ENCODE measurements around the gene PRKN.

DNA sequence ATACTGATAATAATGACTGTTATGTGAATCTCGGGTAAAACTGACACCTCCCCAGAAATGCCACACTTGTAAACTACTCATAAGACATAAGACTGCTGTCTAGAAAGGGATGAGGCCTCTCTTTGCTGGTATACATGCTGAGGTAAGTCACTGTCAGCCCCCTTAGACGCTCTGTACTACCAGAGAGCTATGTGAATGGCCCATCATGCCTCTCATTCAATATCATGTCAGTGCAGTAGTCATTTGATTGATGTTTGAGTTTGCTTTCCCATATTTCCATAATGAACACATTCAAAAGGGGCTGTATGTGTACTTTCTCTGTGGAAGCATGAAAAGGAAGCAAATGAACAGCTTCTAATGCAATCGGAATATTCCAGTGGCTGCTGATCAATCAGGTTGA is 1334.3 kb downstream of the PRKN start:
- TF ChIP-seq EZH2 (IDR thresholded peaks at IDR 0.05; ENCODE audit: low read depth): no peak
- TF ChIP-seq, protein P1, sequence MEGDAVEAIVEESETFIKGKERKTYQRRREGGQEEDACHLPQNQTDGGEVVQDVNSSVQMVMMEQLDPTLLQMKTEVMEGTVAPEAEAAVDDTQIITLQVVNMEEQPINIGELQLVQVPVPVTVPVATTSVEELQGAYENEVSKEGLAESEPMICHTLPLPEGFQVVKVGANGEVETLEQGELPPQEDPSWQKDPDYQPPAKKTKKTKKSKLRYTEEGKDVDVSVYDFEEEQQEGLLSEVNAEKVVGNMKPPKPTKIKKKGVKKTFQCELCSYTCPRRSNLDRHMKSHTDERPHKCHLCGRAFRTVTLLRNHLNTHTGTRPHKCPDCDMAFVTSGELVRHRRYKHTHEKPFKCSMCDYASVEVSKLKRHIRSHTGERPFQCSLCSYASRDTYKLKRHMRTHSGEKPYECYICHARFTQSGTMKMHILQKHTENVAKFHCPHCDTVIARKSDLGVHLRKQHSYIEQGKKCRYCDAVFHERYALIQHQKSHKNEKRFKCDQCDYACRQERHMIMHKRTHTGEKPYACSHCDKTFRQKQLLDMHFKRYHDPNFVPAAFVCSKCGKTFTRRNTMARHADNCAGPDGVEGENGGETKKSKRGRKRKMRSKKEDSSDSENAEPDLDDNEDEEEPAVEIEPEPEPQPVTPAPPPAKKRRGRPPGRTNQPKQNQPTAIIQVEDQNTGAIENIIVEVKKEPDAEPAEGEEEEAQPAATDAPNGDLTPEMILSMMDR (conservative IDR thresholded peaks at IDR 0.05): no peak
